NCI-H446 (cell line): ENCODE results near the gene LHPP.

Experiments used
- DNase-seq, 2 experiments: peaks; one replicate each; lab custom pipeline; 2025; lab: John Stamatoyannopoulos, UW

The LHPP gene

GRCh38 chr10:124659380-124659779, 197.8 kb downstream of the LHPP start:
- DNase-seq = no peak

GRCh38 chr10:124660404-124661125, 198.9 kb downstream of the LHPP start:
- no peak for DNase-seq

GRCh38 chr10:124661660-124662180, 200.1 kb downstream of the LHPP start:
- DNase-seq = no peak

- no peak for DNase-seq
Measured at GRCh38 chr10:124663228-124663627, 201.6 kb downstream of the LHPP start.
